ENCODE measurements around the gene NUBP2. TPM values are rescaled to one million over a fixed set of nuclear protein-coding genes. Genes with fewer than 3 reads are reported as not detected.

NUBP2 gene
- total RNA-seq, 1 experiment from 2014 or later = 69.4 TPM

GRCh38 chr16:1776672-1776955 is 6.1 kb upstream of the NUBP2 start:
- H3K4me1 Mint-ChIP-seq = peaks cover 5 to 18% of the 10 kb centered on the region in 2 experiments

More at GRCh38 chr16:1776672-1776955, 6.1 kb upstream of the NUBP2 start:
- Histone ChIP-seq H2BK12ac (ENCODE audit: insufficient read length, low read depth, low read length) (no peak overlapping the region), H4K91ac (ENCODE audit: insufficient read length, low read depth, low read length) (no peak overlapping the region), H2BK20ac (ENCODE audit: low read depth, low read length, poor library complexity, severe bottlenecking) (no peak overlapping the region), H3K4me2 (ENCODE audit: insufficient read depth, insufficient read length, low read length) (no peak overlapping the region), H3K9me3 (ENCODE audit: control insufficient read depth, low read depth, low read length) (no peaks in the 10 kb centered on the region), H3T11ph (ENCODE audit: low read length) (no peak overlapping the region), H2AK5ac (ENCODE audit: insufficient read length, low read length) (no peak overlapping the region), H3K4me1 (ENCODE audit: insufficient read depth, low read length) (no peaks in the 10 kb centered on the region), H2AFZ (ENCODE audit: low read length) (no peak overlapping the region), H3K14ac (ENCODE audit: insufficient read depth, low read length) (no peak overlapping the region), H3K79me1 (ENCODE audit: insufficient read depth, low read depth, low read length, poor library complexity, severe bottlenecking) (peaks cover 5% of the 10 kb centered on the region), H3K23ac (ENCODE audit: insufficient read length, low read depth, low read length) (no peak overlapping the region), H3K9ac (ENCODE audit: extremely low read depth, insufficient read length, low read length) (no peak overlapping the region), H3K27ac (ENCODE audit: insufficient read length, low read depth, low read length) (no peak overlapping the region), H4K20me1 (ENCODE audit: control insufficient read depth, insufficient read depth, insufficient read length) (no peaks in the 10 kb centered on the region), H2BK120ac (ENCODE audit: low read depth, low read length, poor library complexity, severe bottlenecking) (no peak overlapping the region), H4K5ac (ENCODE audit: insufficient read length, low read depth, low read length) (no peak overlapping the region), H3K23me2 (ENCODE audit: insufficient read length, low read depth, low read length, poor library complexity, severe bottlenecking) (peaks cover 6% of the 10 kb centered on the region), H2BK5ac (ENCODE audit: insufficient read length, low read length) (no peak overlapping the region), H3K4ac (ENCODE audit: low read depth, low read length) (no peak overlapping the region), H3K56ac (ENCODE audit: insufficient read length, low read depth, low read length) (no peak overlapping the region), H4K8ac (replicated peaks; ENCODE audit: insufficient read length, low read depth, low read length) (no peak overlapping the region), H3K27me3 (ENCODE audit: insufficient read depth, low read length) (no peaks in the 10 kb centered on the region), H2BK15ac (ENCODE audit: low read depth, low read length) (no peak overlapping the region), H3K18ac (ENCODE audit: insufficient read length, low read depth, low read length) (no peak overlapping the region), H3K79me2 (ENCODE audit: insufficient read depth, low read length) (no peaks in the 10 kb centered on the region; the same call in 1 of the 2 replicates)
- Mint-ChIP-seq H3K36me3 (ENCODE audit: insufficient read depth in 1 of 3, low read depth in 3 of 3) (peaks cover 8 to 48% (median 13%) of the 10 kb centered on the region in 3 experiments; a peak in 5 of 7 replicates), H3K4me3 (no peak overlapping the region), H3K9me3 (no peaks in the 10 kb centered on the region), H3K27ac (peak overlapping the region in 1 of 3 experiments; percentile 76; a peak in 1 of 7 replicates), H3K27me3 (ENCODE audit: low read depth) (no peaks in the 10 kb centered on the region; the same call in 1 of the 2 replicates)
- no CpG with 5 or more reads among the region's 13 CpGs for WGBS (ENCODE audit: extremely low coverage, insufficient read length, low lambda C conversion rate)
- TF ChIP-seq, protein P1, sequence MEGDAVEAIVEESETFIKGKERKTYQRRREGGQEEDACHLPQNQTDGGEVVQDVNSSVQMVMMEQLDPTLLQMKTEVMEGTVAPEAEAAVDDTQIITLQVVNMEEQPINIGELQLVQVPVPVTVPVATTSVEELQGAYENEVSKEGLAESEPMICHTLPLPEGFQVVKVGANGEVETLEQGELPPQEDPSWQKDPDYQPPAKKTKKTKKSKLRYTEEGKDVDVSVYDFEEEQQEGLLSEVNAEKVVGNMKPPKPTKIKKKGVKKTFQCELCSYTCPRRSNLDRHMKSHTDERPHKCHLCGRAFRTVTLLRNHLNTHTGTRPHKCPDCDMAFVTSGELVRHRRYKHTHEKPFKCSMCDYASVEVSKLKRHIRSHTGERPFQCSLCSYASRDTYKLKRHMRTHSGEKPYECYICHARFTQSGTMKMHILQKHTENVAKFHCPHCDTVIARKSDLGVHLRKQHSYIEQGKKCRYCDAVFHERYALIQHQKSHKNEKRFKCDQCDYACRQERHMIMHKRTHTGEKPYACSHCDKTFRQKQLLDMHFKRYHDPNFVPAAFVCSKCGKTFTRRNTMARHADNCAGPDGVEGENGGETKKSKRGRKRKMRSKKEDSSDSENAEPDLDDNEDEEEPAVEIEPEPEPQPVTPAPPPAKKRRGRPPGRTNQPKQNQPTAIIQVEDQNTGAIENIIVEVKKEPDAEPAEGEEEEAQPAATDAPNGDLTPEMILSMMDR (conservative IDR thresholded peaks at IDR 0.05) = no peak
- DNase-seq = no peak

All from H9 (cell line).